Ascending aorta (tissue), 2 donors: ENCODE data around the gene NPPA. TPM values are rescaled to one million over a fixed set of nuclear protein-coding genes. Genes with fewer than 3 reads are reported as not detected.
"Not testable (repeated sequence)": the region's sequence is repeated elsewhere in the genome, so short reads cannot be mapped to it uniquely, and the experiment has no call there.

Experiments
- DNase-seq, 2 donors: peaks; one replicate each; pipeline ENCODE4 v3.0.0-alpha.2; 2019; ENCODE audit warnings: low spot score in 2 of 2
- H3K27ac ChIP-seq, 2 donors: fragments of 200-600 bp; sonication (generic); one replicate each; pipeline ENCODE4 v1.5.1; 2016 to 2017; ENCODE audit warnings: mild to moderate bottlenecking in 1 of 2
- H3K27me3 ChIP-seq: fragments of 200-600 bp; sonication (generic); one replicate; pipeline ENCODE4 v1.5.1; 2017
- H3K36me3 ChIP-seq, 2 donors: fragments of 200-600 bp; sonication (generic); one replicate each; pipeline ENCODE4 v1.5.1; 2016
- H3K4me1 ChIP-seq, 2 donors: fragments of 200-600 bp; sonication (generic); one replicate each; pipeline ENCODE4 v1.5.1; 2016 to 2017; ENCODE audit warnings: mild to moderate bottlenecking in 1 of 2
- H3K4me3 ChIP-seq, 2 donors: fragments of 200-600 bp; sonication (generic); one replicate each; pipeline ENCODE4 v1.5.1; 2016 to 2017; ENCODE audit warnings: mild to moderate bottlenecking in 1 of 2
- H3K9me3 ChIP-seq, 2 donors: fragments of 200-600 bp; sonication (generic); one replicate each; pipeline ENCODE4 v1.5.1; 2016
- intact Hi-C: fragments of 100-400 bp; cut with DNase I; formaldehyde crosslinking; loops from one replicate; pipeline ENCODE4 v1.15.1; 2023
- total RNA-seq: library from RNA; depleted of rRNA; stranded (reverse); fragments of >200 nt; gene quantifications from one replicate; pipeline ENCODE4 v1.1.0, GENCODE V29; 2016
- TF ChIP-seq, protein P1 (sequence below), 3 experiments: fragments of 200-600 bp in 2 of 3; fragments of 450-650 bp in 1 of 3; sonication (generic) in 2 of 3; IDR thresholded peaks; one replicate each; pipeline ENCODE4 v1.5.1; 2016 to 2019; ENCODE audit warnings: antibody characterized with exemption in 3 of 3, mild to moderate bottlenecking in 1 of 3, moderate library complexity in 1 of 3

The NPPA gene
- total RNA-seq, 1 donor from 2014 or later = not detected

DNA sequence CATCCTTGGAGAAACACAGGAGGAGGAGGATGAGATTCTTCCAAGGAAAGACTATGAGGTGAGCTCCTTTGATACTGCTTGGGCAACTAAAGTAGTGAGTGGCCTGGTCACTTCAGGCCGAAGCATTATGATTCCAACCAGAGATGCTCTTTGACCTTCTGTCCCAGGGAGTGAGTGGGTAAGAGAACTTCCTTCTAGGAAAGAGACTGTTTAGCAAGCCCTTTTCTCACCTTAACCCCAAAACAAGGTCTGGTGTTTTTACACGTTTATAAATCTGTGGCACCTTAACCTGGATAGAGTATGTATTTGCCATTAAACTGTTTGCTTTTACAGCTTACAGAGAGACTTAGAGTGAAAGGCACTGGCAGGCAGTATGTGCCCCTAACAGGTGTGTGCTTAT lies 40.5 kb downstream of the NPPA start:
- Histone ChIP-seq H3K36me3 (peaks cover 7 to 22% of the 10 kb centered on the region in 2 donors), H3K27ac (peak overlapping the region; percentile 97 to 99), H3K9me3 (no peaks in the 10 kb centered on the region), H3K4me3 (peak overlapping the region; percentile 85), H3K27me3 (no peaks in the 10 kb centered on the region), H3K4me1 (peaks cover 11 to 25% of the 10 kb centered on the region in 2 donors)
- DNase-seq = no peak
- intact Hi-C loops = loop anchor here (5.0 kb wide), 1 partner anchor 155 kb away; the partner anchor contains the start of genes FBXO2 and FBXO44
- TF ChIP-seq, protein P1, sequence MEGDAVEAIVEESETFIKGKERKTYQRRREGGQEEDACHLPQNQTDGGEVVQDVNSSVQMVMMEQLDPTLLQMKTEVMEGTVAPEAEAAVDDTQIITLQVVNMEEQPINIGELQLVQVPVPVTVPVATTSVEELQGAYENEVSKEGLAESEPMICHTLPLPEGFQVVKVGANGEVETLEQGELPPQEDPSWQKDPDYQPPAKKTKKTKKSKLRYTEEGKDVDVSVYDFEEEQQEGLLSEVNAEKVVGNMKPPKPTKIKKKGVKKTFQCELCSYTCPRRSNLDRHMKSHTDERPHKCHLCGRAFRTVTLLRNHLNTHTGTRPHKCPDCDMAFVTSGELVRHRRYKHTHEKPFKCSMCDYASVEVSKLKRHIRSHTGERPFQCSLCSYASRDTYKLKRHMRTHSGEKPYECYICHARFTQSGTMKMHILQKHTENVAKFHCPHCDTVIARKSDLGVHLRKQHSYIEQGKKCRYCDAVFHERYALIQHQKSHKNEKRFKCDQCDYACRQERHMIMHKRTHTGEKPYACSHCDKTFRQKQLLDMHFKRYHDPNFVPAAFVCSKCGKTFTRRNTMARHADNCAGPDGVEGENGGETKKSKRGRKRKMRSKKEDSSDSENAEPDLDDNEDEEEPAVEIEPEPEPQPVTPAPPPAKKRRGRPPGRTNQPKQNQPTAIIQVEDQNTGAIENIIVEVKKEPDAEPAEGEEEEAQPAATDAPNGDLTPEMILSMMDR (IDR thresholded peaks at IDR 0.05) = no peak

GRCh38 chr1:11806307-11806936 lies 41.2 kb downstream of the NPPA start:
- intact Hi-C loops = loop anchor here (1.0 to 5.0 kb wide), 3 partner anchors 70 to 174 kb away; partner anchors contain the start of genes AGTRAP, FBXO2, FBXO44 and MFN2
- peaks cover 11 to 26% of the 10 kb centered on the region in 2 donors for H3K4me1 ChIP-seq

GRCh38 chr1:11805422-11806306 lies 41.9 kb downstream of the NPPA start, which contains the start of the genes CLCN6 and MTHFR:
CLCN6 (plus strand) TSS chr1:11806191; CDS start chr1:11806263, 72 bp downstream.
MTHFR (minus strand) TSS chr1:11805964; CDS start chr1:11803116, 2,848 bp downstream.
- Histone ChIP-seq H3K4me3 (peak within 1 kb of the TSS; percentile 85), H3K9me3 (no peaks in the 10 kb centered on the region), H3K4me1 (peaks cover 11 to 26% of the 10 kb centered on the region in 2 donors), H3K27ac (peak within 1 kb of the TSS; percentile 97 to 99), H3K27me3 (no peaks in the 10 kb centered on the region), H3K36me3 (peaks cover 7 to 14% of the 10 kb centered on the region in 2 donors)
- TF ChIP-seq, protein P1 (IDR thresholded peaks at IDR 0.05) = no peak
- DNase-seq = peak; percentile 98 to 99
- intact Hi-C loops = loop anchor here (1.0 to 5.0 kb wide), 5 partner anchors 69 to 175 kb away; partner anchors contain the start of genes AGTRAP, FBXO2, FBXO44 and MAD2L2

More at GRCh38 chr1:11806307-11806936, 41.2 kb downstream of the NPPA start:
- TF ChIP-seq, protein P1 (IDR thresholded peaks at IDR 0.05) = no peak
- Histone ChIP-seq H3K27me3 (no peaks in the 10 kb centered on the region), H3K4me3 (peak overlapping the region; percentile 85), H3K36me3 (peaks cover 3 to 15% of the 10 kb centered on the region in 2 donors), H3K9me3 (no peaks in the 10 kb centered on the region), H3K27ac (peak overlapping the region; percentile 97 to 99)
- DNase-seq = no peak

GRCh38 chr1:11804666-11805421 lies 42.7 kb downstream of the NPPA start:
- TF ChIP-seq, protein P1 (IDR thresholded peaks at IDR 0.05) = no peak
- Histone ChIP-seq H3K4me1 (peaks cover 11 to 26% of the 10 kb centered on the region in 2 donors), H3K4me3 (peak overlapping the region; percentile 85), H3K27ac (peak overlapping the region; percentile 97 to 99), H3K27me3 (no peaks in the 10 kb centered on the region), H3K9me3 (no peaks in the 10 kb centered on the region), H3K36me3 (peaks cover 14% of the 10 kb centered on the region in 2 donors)
- intact Hi-C loops = loop anchor here (1.0 to 5.0 kb wide), 3 partner anchors 102 to 153 kb away; partner anchors contain the start of genes FBXO2, FBXO44 and MAD2L2
- peak in 1 of 2 donors; percentile 74 for DNase-seq

- H3K27ac ChIP-seq = peak overlapping the region; percentile 97 to 99
- not testable (repeated sequence) for H3K27me3 ChIP-seq, DNase-seq, H3K9me3 ChIP-seq
- H3K4me1 ChIP-seq = peaks cover 11 to 26% of the 10 kb centered on the region in 2 donors
- intact Hi-C loops = loop anchor here (1.0 to 2.0 kb wide), 3 partner anchors 13 to 123 kb away; partner anchors contain the start of gene MAD2L2
- H3K36me3 ChIP-seq = peaks cover 18 to 22% of the 10 kb centered on the region in 2 donors
- H3K4me3 ChIP-seq = peak overlapping the region; percentile 85
Observed at GRCh38 chr1:11803924-11804665, 43.5 kb downstream of the NPPA start.
